A549 (cell line): ENCODE data around the gene SPAG7. TPM values are rescaled to one million over a fixed set of nuclear protein-coding genes. Genes with fewer than 3 reads are reported as not detected.
A peak's percentile ranks its signal among the peaks of the same experiment; 100 is the strongest.

Experiments
- ATAC-seq, 2 experiments: fragments of 200-7000 bp in 1 of 2; fragments of >200 bp in 1 of 2; cut with Nextera tagmentation in 1 of 2; cut with Tn5 transposase in 1 of 2; 3 replicates each; pipeline versions ENCODE4 v1.8.0 to v1.9.1; 2018 to 2020; ENCODE audit warnings: mild to moderate bottlenecking in 1 of 2, moderate library complexity in 1 of 2
- CTCF ChIA-PET: fragments of 300-600 bp; sonication (Branson Sonifier 250); formaldehyde crosslinking; extraction: SDS; loops from one replicate; lab custom pipeline; 2021; ENCODE audit warnings: antibody characterized with exemption, inconsistent platforms; lab: Yijun Ruan, JAX
- POLR2A ChIA-PET: fragments of 350-600 bp; formaldehyde crosslinking; extraction: SDS; loops from one replicate; lab custom pipeline; 2021; ENCODE audit warnings: antibody characterized with exemption, inconsistent platforms; lab: Yijun Ruan, JAX
- DNase-seq, 2 experiments: peaks; one replicate each; pipeline versions ENCODE4 v3.0.0 to v3.0.0-alpha.2; 2011 to 2016; ENCODE audit warnings: low read depth in 1 of 2, low spot score in 1 of 2
- FAIRE-seq: peaks from 2 replicates; lab custom pipeline; 2011; peaks lifted over from hg19 to GRCh38; lab: Jason Lieb, UNC
- H3K27ac ChIP-seq, 2 experiments: fragments of >200 bp; sonication (Bioruptor Twin); formaldehyde crosslinking; 3 replicates each; pipeline ENCODE4 v1.5.1; 2016 to 2017
- H3K4me1 ChIP-seq: fragments of >200 bp; sonication (Bioruptor Twin); formaldehyde crosslinking; 3 replicates; pipeline ENCODE4 v1.6.1; 2016
- H3K4me2 ChIP-seq: fragments of >200 bp; sonication (Bioruptor Twin); formaldehyde crosslinking; 3 replicates; pipeline ENCODE4 v1.6.1; 2016
- H3K4me3 ChIP-seq: fragments of >200 bp; sonication (Bioruptor Twin); formaldehyde crosslinking; 3 replicates; pipeline ENCODE4 v1.5.1; 2016
- H3K9me3 ChIP-seq: fragments of >200 bp; sonication (Bioruptor Twin); formaldehyde crosslinking; 3 replicates; pipeline ENCODE4 v1.6.1; 2016
- BHLHE40 ChIP-seq: IDR thresholded peaks from 2 replicates; pipeline ENCODE4 v1.6.1; 2012; ENCODE audit warnings: low read depth, low read length, inconsistent platforms
- CBX2 ChIP-seq: fragments of 200-600 bp; sonication (generic); IDR thresholded peaks from 2 replicates; pipeline ENCODE4 v1.6.1; 2016; ENCODE audit warnings: low read depth, mild to moderate bottlenecking, borderline replicate concordance
- CBX8 ChIP-seq: fragments of 200-600 bp; sonication (generic); IDR thresholded peaks from 2 replicates; pipeline ENCODE4 v1.6.1; 2016
- EHMT2 ChIP-seq: fragments of 200-600 bp; sonication (generic); IDR thresholded peaks from 2 replicates; pipeline ENCODE4 v1.6.1; 2016; ENCODE audit warnings: antibody characterized with exemption, low read depth, mild to moderate bottlenecking, moderate library complexity
- FOSB ChIP-seq: fragments of 250-450 bp; sonication (Bioruptor Pico); IDR thresholded peaks from 2 replicates; pipeline ENCODE4 v1.5.0; 2020; ENCODE audit warnings: mild to moderate bottlenecking, moderate library complexity
- GATA3 ChIP-seq: IDR thresholded peaks from 2 replicates; pipeline ENCODE4 v1.6.1; 2012; ENCODE audit warnings: borderline replicate concordance
- HDAC2 ChIP-seq: fragments of 200-600 bp; sonication (generic); IDR thresholded peaks from 2 replicates; pipeline ENCODE4 v1.6.1; 2016
- HEYL ChIP-seq: fragments of 250-450 bp; sonication (Bioruptor Pico); IDR thresholded peaks from 2 replicates; pipeline ENCODE4 v1.8.0; 2021; ENCODE audit warnings: mild to moderate bottlenecking, moderate library complexity
- HOXA7 ChIP-seq: fragments of 250-450 bp; sonication (Bioruptor Pico); IDR thresholded peaks from 2 replicates; pipeline ENCODE4 v1.5.0; 2020; ENCODE audit warnings: mild to moderate bottlenecking, moderate library complexity
- HOXB5 ChIP-seq: fragments of 250-450 bp; sonication (Bioruptor Pico); IDR thresholded peaks from 2 replicates; pipeline ENCODE4 v1.5.0; 2020; ENCODE audit warnings: mild to moderate bottlenecking, moderate library complexity
- JUN ChIP-seq, 2 experiments: fragments of >200 bp; sonication (Bioruptor Twin); formaldehyde crosslinking; IDR thresholded peaks; 2 replicates in 1 of 2; 3 replicates in 1 of 2; pipeline ENCODE4 v1.6.1; 2016 to 2017
- MAZ ChIP-seq: fragments of 150-350 bp; IDR thresholded peaks from 2 replicates; pipeline ENCODE4 v1.6.1; 2014; ENCODE audit warnings: antibody characterized with exemption, low read depth, low read length, borderline replicate concordance
- NPAS2 ChIP-seq: fragments of 250-450 bp; sonication (Bioruptor Pico); IDR thresholded peaks from 2 replicates; pipeline ENCODE4 v1.8.0; 2022; ENCODE audit warnings: mild to moderate bottlenecking, moderate library complexity, borderline replicate concordance
- PHF8 ChIP-seq: fragments of 200-600 bp; sonication (generic); IDR thresholded peaks from 2 replicates; pipeline ENCODE4 v1.6.1; 2016; ENCODE audit warnings: low read depth, mild to moderate bottlenecking, antibody characterized with exemption, moderate library complexity, borderline replicate concordance
- POLR2A ChIP-seq: IDR thresholded peaks from 2 replicates; pipeline ENCODE4 v1.6.1; 2012; ENCODE audit warnings: mild to moderate bottlenecking, low read length
- RAD21 ChIP-seq, 2 experiments: fragments of >200 bp in 1 of 2; sonication (Bioruptor Twin) in 1 of 2; formaldehyde crosslinking in 1 of 2; IDR thresholded peaks in 1 of 2; conservative IDR thresholded peaks in 1 of 2; 2 replicates in 1 of 2; 3 replicates in 1 of 2; pipeline ENCODE4 v1.6.1; 2012 to 2018; ENCODE audit warnings: inconsistent platforms in 1 of 2
- RNF2 ChIP-seq: fragments of 200-600 bp; sonication (generic); IDR thresholded peaks from 2 replicates; pipeline ENCODE4 v1.6.1; 2016; ENCODE audit warnings: low read depth, mild to moderate bottlenecking, antibody characterized with exemption, moderate library complexity, borderline replicate concordance
- SMC3 ChIP-seq: fragments of >200 bp; sonication (Bioruptor Twin); formaldehyde crosslinking; IDR thresholded peaks from 3 replicates; pipeline ENCODE4 v1.6.1; 2018; ENCODE audit warnings: inconsistent platforms
- TFCP2L1 ChIP-seq: fragments of 250-450 bp; sonication (Bioruptor Pico); IDR thresholded peaks from 2 replicates; pipeline ENCODE4 v1.5.0; 2021; ENCODE audit warnings: mild to moderate bottlenecking
- ZFP36 ChIP-seq: fragments of 450-650 bp; IDR thresholded peaks from 2 replicates; pipeline ENCODE4 v1.6.1; 2014; ENCODE audit warnings: borderline replicate concordance; ENCODE audit not compliant: partially characterized antibody
- WGBS: methylation state at CpG from one replicate; pipeline ENCODE4 v1.1.6; 2017; ENCODE audit errors: missing lambda C conversion rate; 5-methylcytosine and 5-hydroxymethylcytosine counted together
- polyA plus RNA-seq, 4 experiments: library from polyadenylated mRNA; depleted of rRNA in 3 of 4; stranded (reverse); fragments of >200 nt; fragmentation: RNase III in 1 of 4; extraction: RNeasy Plus Mini Kit Qiagen cat#74134 plus additional on column Dnase treatment in 1 of 4; gene quantifications; 2 replicates in 3 of 4; 3 replicates in 1 of 4; pipeline ENCODE4 v1.2.3, GENCODE V29; 2011 to 2017
- TF ChIP-seq, protein P1 (sequence below): IDR thresholded peaks from 2 replicates; pipeline ENCODE4 v1.6.1; 2012
- TF ChIP-seq, protein P2 (sequence below): fragments of >200 bp; sonication (Bioruptor Twin); formaldehyde crosslinking; IDR thresholded peaks from 3 replicates; pipeline ENCODE4 v1.6.1; 2016
- TF ChIP-seq, protein P3 (sequence below): IDR thresholded peaks from 2 replicates; pipeline ENCODE4 v1.6.1; 2012
- TF ChIP-seq, protein P4 (sequence below): fragments of >200 bp; sonication (Bioruptor Twin); formaldehyde crosslinking; IDR thresholded peaks from 2 replicates; pipeline ENCODE4 v1.6.1; 2016

The SPAG7 gene
- polyA plus RNA-seq, 2 of the 4 experiments (the other 2 are of a cell fraction): 94.9 to 102 TPM

DNA sequence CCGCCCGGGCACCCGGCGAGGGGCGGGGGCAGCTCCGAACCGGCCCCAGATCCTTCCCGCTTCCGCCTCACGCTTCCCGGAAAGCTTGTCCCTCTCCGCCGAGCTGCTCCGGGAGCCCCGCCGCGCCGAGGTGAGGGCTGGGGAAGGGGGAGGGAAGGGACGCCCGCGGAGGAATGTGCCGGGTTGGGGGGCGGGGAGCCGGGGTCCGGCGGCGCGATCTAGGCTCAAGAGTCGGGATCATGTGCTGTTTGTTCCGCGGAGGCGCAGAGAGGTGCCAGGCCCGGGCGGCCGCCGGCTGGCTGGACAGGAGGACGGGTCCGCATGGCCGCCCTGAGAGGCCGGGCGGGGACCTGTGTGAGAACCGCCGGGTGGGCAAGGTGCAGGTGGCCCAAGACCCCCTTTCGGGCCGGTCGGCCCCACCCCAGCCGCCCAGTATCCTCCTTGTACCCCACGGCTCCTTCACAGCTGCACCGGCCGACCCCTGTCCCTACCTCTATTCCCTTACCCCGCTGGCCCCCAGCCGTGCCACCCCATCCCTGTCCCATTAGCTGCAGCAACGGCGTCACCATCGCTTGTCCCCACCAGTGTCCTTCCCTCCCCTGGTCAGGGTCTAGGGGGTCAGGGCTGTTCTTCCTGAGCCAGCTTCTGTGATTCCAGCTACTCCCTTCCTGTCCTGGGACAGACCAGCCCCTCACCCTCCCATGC lies 30.6 kb upstream of the SPAG7 start:
- DNase-seq (peak; percentile 33 to 36), FAIRE-seq (no peak), ATAC-seq (peak; percentile 40 to 62)
- WGBS: 4% methylated on average over 12 of the region's 55 CpGs
- Histone ChIP-seq H3K27ac (peak overlapping the region; percentile 87 to 91), H3K9me3 (no peaks in the 10 kb centered on the region), H3K4me2 (peak overlapping the region; percentile 89), H3K4me1 (peaks cover 26% of the 10 kb centered on the region), H3K4me3 (peak overlapping the region; percentile 95)
- POLR2A ChIA-PET: interaction anchor here (0.6 to 2.3 kb wide), 8 partner anchors 9 to 238 kb away, joined by 3 to 15 read pairs (median 4); partner anchors contain the start of genes CAMTA2, PFN1, RNF167 and SLC25A11
- peak; percentile 79 for TF ChIP-seq PHF8
- TF ChIP-seq, protein P1, sequence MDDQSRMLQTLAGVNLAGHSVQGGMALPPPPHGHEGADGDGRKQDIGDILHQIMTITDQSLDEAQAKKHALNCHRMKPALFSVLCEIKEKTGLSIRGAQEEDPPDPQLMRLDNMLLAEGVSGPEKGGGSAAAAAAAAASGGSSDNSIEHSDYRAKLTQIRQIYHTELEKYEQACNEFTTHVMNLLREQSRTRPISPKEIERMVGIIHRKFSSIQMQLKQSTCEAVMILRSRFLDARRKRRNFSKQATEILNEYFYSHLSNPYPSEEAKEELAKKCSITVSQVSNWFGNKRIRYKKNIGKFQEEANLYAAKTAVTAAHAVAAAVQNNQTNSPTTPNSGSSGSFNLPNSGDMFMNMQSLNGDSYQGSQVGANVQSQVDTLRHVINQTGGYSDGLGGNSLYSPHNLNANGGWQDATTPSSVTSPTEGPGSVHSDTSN: no peak
- no peak for TF ChIP-seq HDAC2
- no peak for TF ChIP-seq HOXA7 (CRISPR knock-in tag)
- peak; percentile 18; the same call in 1 of the 2 replicates for TF ChIP-seq POLR2A
- TF ChIP-seq, protein P2, sequence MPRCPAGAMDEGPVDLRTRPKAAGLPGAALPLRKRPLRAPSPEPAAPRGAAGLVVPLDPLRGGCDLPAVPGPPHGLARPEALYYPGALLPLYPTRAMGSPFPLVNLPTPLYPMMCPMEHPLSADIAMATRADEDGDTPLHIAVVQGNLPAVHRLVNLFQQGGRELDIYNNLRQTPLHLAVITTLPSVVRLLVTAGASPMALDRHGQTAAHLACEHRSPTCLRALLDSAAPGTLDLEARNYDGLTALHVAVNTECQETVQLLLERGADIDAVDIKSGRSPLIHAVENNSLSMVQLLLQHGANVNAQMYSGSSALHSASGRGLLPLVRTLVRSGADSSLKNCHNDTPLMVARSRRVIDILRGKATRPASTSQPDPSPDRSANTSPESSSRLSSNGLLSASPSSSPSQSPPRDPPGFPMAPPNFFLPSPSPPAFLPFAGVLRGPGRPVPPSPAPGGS: peak; percentile 9; the same call in 2 of the 3 replicates
- no peak for TF ChIP-seq MAZ
- CTCF ChIA-PET: interaction anchor here (0.8 to 3.2 kb wide), 9 partner anchors 8 to 1430 kb away, joined by 3 to 23 read pairs (median 5); partner anchors contain the start of gene CAMTA2

DNA sequence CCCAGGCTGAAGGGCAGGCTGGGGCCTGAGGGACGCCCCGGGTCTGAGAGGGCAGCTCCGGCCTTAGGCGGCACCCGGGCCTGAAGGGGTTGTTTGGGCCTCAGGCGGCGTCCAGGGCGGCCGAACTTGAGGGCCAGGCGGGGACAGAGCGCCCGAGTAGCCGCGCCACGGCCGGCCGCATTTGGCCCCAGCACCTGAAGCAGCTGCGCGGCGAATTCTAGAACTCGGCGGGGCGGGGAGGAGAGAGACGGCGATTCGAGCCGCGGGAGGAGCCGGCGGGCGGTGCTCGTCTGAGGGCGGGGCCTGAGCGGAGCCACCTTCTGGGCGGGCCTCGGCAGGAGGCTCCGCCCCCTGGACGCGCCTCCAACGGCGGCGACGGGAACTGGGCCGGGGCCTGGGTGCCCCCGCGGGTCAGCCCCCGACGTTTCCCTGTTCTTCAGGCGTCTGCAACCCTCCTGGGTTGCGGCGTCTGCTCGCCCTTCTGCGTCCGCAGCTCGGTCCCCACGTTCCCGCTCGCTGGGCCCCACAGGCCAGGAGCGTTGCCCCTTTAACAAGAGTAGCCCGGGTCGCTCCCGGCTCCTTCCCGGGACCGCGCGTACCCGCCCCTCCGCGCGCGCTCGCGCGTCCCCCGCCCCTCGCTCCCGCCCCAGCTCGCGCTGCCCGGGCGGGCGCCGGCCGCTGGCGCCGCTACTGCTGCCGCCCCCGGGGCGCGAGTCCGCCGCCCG lies 29.8 kb upstream of the SPAG7 start, which contains the start of the genes INCA1 and KIF1C:
TSS of gene INCA1 (minus strand) at position 221 of the 725 bp plus-strand sequence. CDS start 3,085 bp downstream, outside the sequence.
TSS of gene KIF1C (plus strand) at position 649 of the 725 bp plus-strand sequence. CDS start 2,297 bp downstream, outside the sequence.
- 4% methylated on average over 21 of the region's 93 CpGs for WGBS

More for the DNA sequence above, 29.8 kb upstream of the SPAG7 start, which contains the start of the genes INCA1 and KIF1C:
- Histone ChIP-seq H3K9me3 (no peaks in the 10 kb centered on the region), H3K4me2 (peak within 1 kb of the TSS; percentile 89), H3K27ac (peak within 1 kb of the TSS; percentile 87 to 91), H3K4me3 (peak within 1 kb of the TSS; percentile 95), H3K4me1 (peaks cover 26% of the 10 kb centered on the region)
- ChIA-PET CTCF (interaction anchor here (0.7 to 3.2 kb wide), 10 partner anchors 8 to 1430 kb away, joined by 3 to 23 read pairs (median 5); partner anchors contain the start of gene CAMTA2), POLR2A (interaction anchor here (0.6 to 2.3 kb wide), 8 partner anchors 9 to 66 kb away, joined by 3 to 15 read pairs (median 5); partner anchors contain the start of genes CAMTA2, PFN1, RNF167 and SLC25A11)
- peak; percentile 86 to 93 for ATAC-seq
- no peak for TF ChIP-seq HOXB5 (CRISPR knock-in tag)
- 0 out of 2 replicates have a peak, but pooled peaks have one; percentile 31 for TF ChIP-seq TFCP2L1
- TF ChIP-seq RAD21 (conservative IDR thresholded peaks at IDR 0.05 in 1 of 2, IDR thresholded peaks at IDR 0.05 in 1 of 2): no peak
- no peak for TF ChIP-seq HOXA7 (CRISPR knock-in tag)
- TF ChIP-seq FOSB (CRISPR knock-in tag): no peak
- no peak for TF ChIP-seq ZFP36
- peak; percentile 91 to 98 for TF ChIP-seq JUN (IDR thresholded peaks at IDR 0.05)
- TF ChIP-seq CBX2: no peak
- no peak for TF ChIP-seq BHLHE40
- no peak for TF ChIP-seq MAZ
- TF ChIP-seq, protein P2: peak; percentile 79; the same call in 1 of the 3 replicates
- TF ChIP-seq HEYL (CRISPR knock-in tag): no peak
- no peak for TF ChIP-seq GATA3
- TF ChIP-seq NPAS2: no peak
- TF ChIP-seq POLR2A: peak; percentile 82
- TF ChIP-seq, protein P3, sequence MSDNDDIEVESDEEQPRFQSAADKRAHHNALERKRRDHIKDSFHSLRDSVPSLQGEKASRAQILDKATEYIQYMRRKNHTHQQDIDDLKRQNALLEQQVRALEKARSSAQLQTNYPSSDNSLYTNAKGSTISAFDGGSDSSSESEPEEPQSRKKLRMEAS: peak; percentile 62
- 0 out of 2 replicates have a peak, but pooled peaks have one; percentile 43 for TF ChIP-seq RNF2
- TF ChIP-seq PHF8: peak; percentile 67; the same call in 1 of the 2 replicates
- no peak for TF ChIP-seq CBX8
- TF ChIP-seq, protein P4, sequence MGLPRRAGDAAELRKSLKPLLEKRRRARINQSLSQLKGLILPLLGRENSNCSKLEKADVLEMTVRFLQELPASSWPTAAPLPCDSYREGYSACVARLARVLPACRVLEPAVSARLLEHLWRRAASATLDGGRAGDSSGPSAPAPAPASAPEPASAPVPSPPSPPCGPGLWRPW: no peak
- no peak for TF ChIP-seq SMC3
- no peak for TF ChIP-seq EHMT2
- no peak for FAIRE-seq
- peak; percentile 91 to 98 for DNase-seq
